Stimulated activated CD4-positive, alpha-beta T cell treated with anti-CD3 and anti-CD28 coated beads, Interleukin-4, amount 100 ng/mL, for 24 hours (primary cell): ENCODE results near the gene LRRFIP1.
A peak's percentile ranks its signal among the peaks of the same experiment; 100 is the strongest.
"Not testable (repeated sequence)": the region's sequence is repeated elsewhere in the genome, so short reads cannot be mapped to it uniquely, and the experiment has no call there.

ENCODE experiments used
- DNase-seq: peaks from one replicate; pipeline ENCODE4 v3.0.0-alpha.2; 2020

LRRFIP1 gene

GRCh38 chr2:237627441-237628246, at the start of gene LRRFIP1:
TSS of gene LRRFIP1 (plus strand) at chr2:237627587. CDS start at chr2:237627645, 58 bp downstream.
- DNase-seq = peak; percentile 9

- DNase-seq = no peak
These were observed 49.2 kb upstream of the LRRFIP1 start for GRCh38 chr2:237577956-237578870.

- no peak for DNase-seq
These were observed 46.1 kb upstream of the LRRFIP1 start for GRCh38 chr2:237581326-237581725.

GRCh38 chr2:237581751-237582746, 45.3 kb upstream of the LRRFIP1 start:
- peak; percentile 42 for DNase-seq

DNA sequence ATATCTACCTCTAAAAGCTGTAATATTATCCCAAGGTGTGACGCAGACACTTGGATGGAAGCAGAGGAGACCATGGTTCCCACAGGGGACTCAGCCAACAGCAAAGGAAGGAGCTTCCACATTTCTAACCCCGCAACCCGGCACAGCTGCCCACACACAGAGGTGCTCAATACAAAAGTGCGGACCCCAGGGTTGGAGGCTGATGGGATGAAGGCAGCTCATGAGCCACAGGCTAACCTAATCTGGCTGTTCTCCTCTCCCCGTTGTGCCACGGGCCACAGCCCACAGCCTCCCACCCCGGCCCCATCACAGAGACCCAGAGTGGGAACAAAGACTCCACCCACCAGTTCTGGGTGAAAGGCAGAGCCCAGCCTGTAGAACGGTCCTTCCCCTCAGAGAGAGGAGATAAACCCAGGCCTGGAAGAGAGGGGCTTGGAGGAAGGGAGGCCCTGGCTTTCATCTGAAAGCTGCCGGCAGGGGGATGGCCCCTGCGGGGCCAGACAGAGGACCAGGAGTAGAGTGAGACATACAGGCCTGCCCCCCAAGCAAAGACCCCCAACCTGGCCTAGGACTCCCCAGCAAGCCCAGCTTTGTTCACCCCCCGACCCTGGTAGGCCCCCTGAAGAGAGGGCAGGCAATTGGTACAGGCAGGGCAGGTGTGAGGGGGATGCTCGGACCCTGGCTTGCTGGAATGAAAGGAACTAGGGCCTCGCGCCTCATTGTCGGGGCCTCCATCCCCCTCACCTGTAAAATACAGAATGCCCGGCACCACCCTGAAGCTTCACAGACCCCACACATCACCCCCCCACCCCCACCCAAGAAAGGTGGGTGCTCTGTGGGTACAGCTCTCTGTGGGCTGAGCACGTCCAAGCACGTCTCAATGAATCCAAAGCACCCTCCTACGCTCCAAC, 43.7 kb upstream of the LRRFIP1 start:
- DNase-seq = no peak

GRCh38 chr2:237585590-237586221, 41.7 kb upstream of the LRRFIP1 start:
- DNase-seq = no peak

- DNase-seq = no peak
These were observed 39.2 kb upstream of the LRRFIP1 start for GRCh38 chr2:237588044-237588696.

- no peak for DNase-seq
These were observed 36.9 kb upstream of the LRRFIP1 start, which contains the start of gene RAB17 for GRCh38 chr2:237590272-237591140. TSS of gene RAB17 (minus strand) at chr2:237590734. CDS start at chr2:237586154, 4,580 bp downstream.

DNA sequence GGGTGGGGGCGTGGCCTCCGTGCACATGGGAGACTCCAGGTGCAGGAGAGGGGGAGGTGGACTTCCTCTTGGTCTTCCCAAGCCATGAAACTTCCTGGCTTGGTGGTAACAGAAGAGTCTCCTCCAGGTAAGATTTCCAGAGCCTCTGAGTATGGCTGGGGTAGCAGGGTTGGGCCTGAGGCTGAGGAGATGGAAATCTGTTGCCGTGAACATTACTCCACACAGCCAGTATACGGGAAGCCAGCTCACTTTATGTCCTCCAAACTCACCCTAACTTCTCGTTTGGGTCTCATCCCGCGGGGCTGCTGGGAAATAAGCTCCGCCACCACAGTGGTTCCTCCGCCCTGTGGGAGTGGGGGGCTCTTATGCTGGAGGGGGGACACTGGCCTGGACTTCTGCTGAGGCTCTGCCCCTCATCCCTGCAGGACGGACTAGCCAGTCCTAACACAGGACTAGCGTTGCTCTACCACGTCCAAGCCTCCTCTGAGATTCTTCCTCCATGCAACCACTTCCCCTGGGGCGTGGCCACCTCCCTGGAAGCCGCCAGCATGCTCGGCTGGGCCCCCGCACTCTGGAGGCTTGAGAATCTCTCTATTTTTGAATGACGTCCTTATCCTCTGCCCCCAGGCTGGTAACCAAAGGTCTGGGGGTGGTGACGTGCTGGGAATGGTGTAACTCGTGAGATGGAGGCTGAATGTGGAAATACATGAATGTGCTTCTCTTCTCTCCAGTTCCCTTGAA, 36.1 kb upstream of the LRRFIP1 start:
- no peak for DNase-seq

DNA sequence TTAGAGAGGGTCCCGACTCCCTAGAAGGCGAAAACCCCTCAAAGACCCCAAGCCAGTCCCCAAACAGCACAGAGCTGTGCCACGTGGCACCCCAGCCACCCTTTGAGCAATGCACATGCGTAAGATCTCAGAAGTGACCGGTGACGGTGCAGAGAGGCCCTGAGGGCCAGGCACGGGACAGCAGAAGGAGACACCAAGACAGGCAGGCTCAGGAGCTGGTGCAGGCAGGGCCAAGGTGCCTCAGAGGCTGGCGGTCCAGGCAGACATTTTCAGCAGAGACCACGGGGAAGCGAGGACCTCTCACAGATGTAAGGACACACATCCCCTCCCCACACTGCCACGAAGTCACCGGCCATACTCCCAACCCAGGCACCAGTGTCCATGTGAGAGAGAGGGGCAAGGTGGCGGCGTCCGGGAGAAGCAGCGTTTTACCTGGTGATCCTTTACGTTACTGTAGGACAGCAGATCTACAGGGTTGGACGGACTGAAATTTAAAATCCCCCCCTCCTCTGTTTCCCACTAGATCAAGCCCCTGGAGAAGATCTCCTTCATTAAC, 34.9 kb upstream of the LRRFIP1 start:
- DNase-seq = no peak

DNA sequence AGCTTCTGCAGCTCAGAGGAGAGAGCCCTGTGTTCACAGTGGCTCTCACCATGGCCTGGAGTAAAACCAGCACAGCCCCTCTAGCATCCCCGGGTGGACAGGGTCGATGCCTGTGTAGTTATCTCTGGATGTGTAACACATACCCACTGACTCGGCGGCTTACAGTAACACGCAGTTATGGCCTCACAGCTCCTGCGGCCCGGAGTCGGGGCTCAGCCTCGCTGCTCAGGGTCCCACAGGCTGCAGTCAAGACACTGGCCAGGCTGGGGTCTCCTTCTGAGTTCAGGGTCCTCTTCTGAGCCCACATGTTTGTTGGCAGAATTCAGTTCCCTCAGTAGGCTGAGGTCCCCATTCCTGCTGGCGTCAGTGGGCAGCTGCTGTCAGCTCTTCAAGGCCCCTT, 34.4 kb upstream of the LRRFIP1 start:
- no peak for DNase-seq

DNA sequence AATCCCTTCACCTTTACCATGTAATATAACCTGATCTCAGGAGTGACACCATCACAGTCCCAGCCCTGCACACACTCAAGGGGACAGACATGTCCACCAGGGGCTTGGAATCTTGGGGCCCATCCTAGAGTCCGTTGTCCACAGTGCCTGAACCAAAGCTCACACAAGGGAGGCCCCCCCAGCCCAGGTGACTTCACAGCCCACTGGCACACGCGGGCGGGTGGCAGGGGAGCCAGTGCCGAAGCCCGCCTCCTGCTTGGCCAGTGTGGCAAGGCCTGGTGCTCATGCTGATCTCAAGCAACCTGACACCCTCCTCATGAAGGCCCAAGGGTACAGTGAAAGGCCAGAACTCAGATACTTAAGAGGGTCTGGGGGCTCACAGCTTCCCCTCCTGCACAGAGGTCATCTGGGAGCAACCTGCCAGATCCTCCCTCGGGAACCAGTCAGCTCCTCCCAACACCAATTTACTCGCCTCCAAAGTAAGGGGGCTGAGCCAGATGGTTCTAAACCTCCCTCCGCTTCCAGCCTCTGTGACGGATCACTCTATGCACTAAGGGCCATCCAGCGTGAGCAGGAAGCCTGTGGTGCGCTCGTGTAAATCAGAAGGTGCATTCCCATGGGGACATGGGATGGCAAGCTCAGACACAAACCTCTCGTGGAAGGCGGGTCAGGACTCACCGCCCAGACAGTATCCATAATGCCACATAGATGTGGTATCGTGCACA, 33.6 kb upstream of the LRRFIP1 start:
- no peak for DNase-seq

DNA sequence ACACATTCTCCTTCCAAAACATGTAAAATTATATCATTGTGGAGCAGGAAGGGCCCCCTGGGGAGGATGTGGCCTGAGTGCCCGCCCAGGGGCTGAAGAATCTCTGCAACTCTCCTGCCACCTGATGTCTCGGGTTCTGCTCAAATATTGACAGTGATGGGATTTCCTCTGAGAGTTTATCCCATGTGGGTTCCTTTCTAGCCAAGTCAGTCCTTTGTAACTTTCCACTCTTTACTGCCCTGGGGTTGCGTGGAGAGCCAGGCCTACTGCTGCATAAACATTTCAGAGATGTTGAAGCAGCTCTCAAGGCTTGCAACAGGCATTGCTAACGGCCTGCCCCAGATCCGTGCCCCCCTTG, 32.9 kb upstream of the LRRFIP1 start:
- no peak for DNase-seq

- not testable (repeated sequence) for DNase-seq
These were observed 31.4 kb upstream of the LRRFIP1 start for GRCh38 chr2:237595829-237596519.

GRCh38 chr2:237596520-237597195, 30.7 kb upstream of the LRRFIP1 start:
- DNase-seq = no peak
